HG02678 (cell line): ENCODE results near the gene RPL27A.

Experiments
- ATAC-seq: cut with Tn5 transposase; IDR thresholded peaks from one replicate; pipeline ENCODE4 v1.9.1; 2021; ENCODE audit warnings: mild to moderate bottlenecking, moderate library complexity; ENCODE audit not compliant: unreplicated experiment

Gene RPL27A

GRCh38 chr11:8698917-8699441 lies 16.4 kb downstream of the RPL27A start:
- no peak for ATAC-seq

- ATAC-seq = no peak
These were observed 17.3 kb downstream of the RPL27A start for GRCh38 chr11:8699903-8700302.

GRCh38 chr11:8701891-8702597 lies 19.5 kb downstream of the RPL27A start:
- no peak for ATAC-seq

GRCh38 chr11:8702598-8702915 lies 20.0 kb downstream of the RPL27A start:
- no peak for ATAC-seq

GRCh38 chr11:8704136-8704535 lies 21.5 kb downstream of the RPL27A start:
- ATAC-seq = no peak

- no peak for ATAC-seq
These were observed 22.6 kb downstream of the RPL27A start for GRCh38 chr11:8705146-8705545.

- ATAC-seq = no peak
These were observed 24.3 kb downstream of the RPL27A start for GRCh38 chr11:8706673-8707432.

- no peak for ATAC-seq
These were observed 25.1 kb downstream of the RPL27A start for GRCh38 chr11:8707541-8708191.

- ATAC-seq = no peak
These were observed 26.5 kb downstream of the RPL27A start for GRCh38 chr11:8709002-8709672.

GRCh38 chr11:8709777-8710176 lies 27.2 kb downstream of the RPL27A start:
- ATAC-seq = no peak

- ATAC-seq = no peak
These were observed 29.4 kb downstream of the RPL27A start for GRCh38 chr11:8711895-8712442.

- no peak for ATAC-seq
These were observed 29.9 kb downstream of the RPL27A start for GRCh38 chr11:8712506-8712905.

GRCh38 chr11:8713760-8714454 lies 31.3 kb downstream of the RPL27A start:
- no peak for ATAC-seq

- no peak for ATAC-seq
These were observed 32.1 kb downstream of the RPL27A start for GRCh38 chr11:8714622-8715225.

GRCh38 chr11:8715501-8715900 lies 32.9 kb downstream of the RPL27A start:
- ATAC-seq = no peak

- ATAC-seq = no peak
These were observed 34.9 kb downstream of the RPL27A start for GRCh38 chr11:8717544-8717875.

- no peak for ATAC-seq
These were observed 35.5 kb downstream of the RPL27A start for GRCh38 chr11:8717876-8718753.

- no peak for ATAC-seq
These were observed 36.6 kb downstream of the RPL27A start for GRCh38 chr11:8719211-8719649.

- no peak for ATAC-seq
These were observed 37.1 kb downstream of the RPL27A start for GRCh38 chr11:8719721-8720120.
